GM21360 (cell line): ENCODE data around the gene ASGR1.
A peak's percentile ranks its signal among the peaks of the same experiment; 100 is the strongest.

Experiments used
- ATAC-seq: cut with Tn5 transposase; IDR thresholded peaks from one replicate; pipeline ENCODE4 v1.9.1; 2021; ENCODE audit warnings: mild to moderate bottlenecking, moderate library complexity; ENCODE audit not compliant: unreplicated experiment

ASGR1 gene, protein sequence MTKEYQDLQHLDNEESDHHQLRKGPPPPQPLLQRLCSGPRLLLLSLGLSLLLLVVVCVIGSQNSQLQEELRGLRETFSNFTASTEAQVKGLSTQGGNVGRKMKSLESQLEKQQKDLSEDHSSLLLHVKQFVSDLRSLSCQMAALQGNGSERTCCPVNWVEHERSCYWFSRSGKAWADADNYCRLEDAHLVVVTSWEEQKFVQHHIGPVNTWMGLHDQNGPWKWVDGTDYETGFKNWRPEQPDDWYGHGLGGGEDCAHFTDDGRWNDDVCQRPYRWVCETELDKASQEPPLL

DNA sequence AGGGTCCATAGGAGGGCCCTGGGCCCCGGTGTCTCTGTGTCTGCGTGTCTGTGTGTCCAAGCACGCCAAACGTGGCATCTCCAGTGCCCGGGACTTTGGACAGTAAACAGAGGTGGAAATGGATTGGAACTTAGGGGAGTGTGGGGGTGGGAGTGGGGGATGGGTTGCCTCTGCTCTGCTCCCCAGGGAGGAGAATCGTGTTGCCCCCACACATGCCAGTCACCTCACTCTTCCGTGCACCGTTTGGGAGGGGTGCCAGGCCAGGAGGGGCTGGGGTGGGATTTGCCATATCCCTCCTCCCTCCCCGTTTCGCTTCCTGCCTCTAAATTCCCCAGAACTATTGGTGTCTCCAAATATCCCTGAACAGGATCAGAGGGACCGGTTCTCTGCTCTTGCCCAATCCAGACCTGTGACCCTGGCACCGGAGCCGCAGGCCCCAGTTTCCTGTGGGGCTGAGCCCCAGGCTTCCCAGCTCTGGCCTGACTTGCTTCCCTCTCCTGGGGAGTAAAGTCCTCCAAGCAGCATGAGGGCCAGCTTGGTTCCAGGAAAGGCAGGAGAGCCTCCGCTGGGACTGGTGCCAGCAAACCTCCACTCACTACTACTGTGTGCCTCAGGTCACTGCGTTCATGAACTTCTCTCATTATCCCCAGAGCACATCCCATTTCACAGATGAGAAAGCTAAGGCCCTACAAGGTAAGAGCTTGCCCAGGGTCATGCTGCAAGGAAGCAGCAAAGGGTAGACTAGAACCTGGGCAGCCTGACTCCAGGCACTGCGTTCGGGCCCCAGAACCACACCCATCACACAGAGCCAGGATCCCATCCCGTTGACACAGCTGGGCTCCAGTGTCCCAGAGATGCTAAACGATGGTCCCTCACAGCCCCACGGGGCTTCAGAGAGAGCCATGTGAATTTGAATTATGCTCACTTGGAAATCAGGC lies at the start of gene ASGR1:
Gene ASGR1, minus strand, starts transcription at position 54 of the 938 bp plus-strand sequence. CDS start 807 bp downstream, outside the sequence.
- ATAC-seq, result no peak

DNA sequence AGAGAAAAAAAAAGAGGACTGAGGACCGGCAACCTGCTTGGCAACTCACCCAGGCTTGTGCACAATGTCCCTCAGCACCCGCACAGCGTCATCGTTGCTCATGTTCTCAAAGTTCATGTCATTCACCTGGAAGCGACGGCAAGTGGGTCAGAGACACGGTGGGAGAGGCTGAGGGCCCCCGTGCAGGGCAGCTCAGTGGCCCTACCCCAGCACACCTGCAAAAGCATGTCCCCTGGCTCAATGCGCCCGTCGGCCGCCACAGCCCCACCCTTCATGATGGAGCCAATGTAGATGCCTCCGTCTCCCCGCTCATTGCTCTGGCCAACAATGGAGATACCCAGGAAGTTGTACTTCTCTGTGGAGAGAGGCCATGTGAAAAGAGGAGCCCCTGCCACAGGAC lies 49.8 kb upstream of the ASGR1 start:
- no peak for ATAC-seq

DNA sequence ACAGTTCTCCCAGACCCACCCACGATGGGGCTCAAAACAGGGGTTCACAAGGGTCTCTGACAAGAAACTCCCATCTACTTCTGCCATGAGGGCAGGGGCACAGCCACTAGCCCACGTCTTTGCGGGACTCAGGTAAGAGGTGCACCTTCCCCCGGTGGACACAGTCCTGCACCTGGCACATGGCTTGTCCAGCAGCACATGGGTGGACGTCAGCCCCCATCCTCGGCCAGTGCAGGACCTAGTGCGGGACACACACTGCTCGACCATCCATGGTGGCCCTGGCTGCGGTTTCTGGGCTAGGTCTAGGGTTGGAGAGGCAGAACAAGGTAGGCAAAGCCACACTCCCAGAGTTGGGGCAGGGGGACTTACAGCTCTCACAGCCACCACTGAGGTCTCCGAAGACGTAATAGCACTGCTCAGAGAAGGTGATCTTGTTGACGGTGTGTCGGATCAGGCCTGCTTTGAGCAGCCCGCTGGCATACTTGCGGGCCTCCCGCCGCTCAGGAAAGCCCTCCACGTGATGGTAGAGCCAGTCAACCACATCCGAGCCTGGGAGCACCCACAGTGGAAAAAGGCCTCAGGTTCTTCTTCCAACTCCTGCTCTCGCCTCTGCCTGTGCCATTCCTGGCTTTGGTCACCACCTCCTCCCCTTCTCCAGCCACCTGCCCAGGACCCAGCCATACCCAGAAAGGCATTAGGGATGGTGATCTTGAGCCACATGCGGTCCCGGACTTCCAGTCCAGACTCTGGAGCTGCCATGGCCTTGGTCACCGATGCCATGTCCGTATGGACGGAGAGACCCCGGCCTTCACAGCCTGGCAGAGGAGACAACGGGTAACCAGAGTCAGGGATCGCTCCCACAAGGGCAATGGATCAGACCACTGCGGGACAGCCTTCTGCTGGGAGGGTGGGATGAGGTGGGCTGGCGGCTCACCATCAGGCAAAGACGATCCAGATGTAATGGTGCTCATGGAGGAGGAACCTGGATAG lies 47.8 kb upstream of the ASGR1 start:
- ATAC-seq, result no peak

DNA sequence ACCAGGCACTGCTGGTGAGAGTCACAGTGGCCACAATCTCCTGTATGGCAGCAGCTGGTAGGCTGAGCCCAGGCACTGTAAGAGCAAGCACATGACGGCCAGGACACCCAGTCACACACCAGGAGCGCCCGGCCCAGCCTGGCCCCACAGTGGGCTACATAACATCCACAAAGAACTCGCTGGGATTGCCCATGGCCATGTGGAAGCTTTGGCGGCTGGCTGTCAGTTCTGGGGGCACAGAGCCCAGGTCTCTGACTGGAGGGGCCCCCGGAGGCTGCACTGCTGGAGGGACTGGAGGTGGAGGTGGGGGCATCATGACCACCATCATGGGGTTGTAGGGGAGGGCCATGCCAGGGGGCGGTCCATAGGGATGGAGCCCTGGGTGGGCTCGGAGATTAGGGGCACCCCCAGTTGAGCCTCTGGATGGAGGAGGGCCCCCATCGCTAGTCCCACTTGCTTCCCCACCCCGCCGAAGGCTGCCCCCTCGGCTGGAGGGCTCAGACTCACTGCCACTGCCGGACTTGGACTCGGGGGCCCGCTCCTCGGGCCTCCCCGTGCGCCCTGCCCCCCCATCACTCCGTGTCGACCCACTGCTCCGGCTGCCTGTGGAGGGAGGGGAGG lies 46.7 kb upstream of the ASGR1 start:
- ATAC-seq, result no peak

DNA sequence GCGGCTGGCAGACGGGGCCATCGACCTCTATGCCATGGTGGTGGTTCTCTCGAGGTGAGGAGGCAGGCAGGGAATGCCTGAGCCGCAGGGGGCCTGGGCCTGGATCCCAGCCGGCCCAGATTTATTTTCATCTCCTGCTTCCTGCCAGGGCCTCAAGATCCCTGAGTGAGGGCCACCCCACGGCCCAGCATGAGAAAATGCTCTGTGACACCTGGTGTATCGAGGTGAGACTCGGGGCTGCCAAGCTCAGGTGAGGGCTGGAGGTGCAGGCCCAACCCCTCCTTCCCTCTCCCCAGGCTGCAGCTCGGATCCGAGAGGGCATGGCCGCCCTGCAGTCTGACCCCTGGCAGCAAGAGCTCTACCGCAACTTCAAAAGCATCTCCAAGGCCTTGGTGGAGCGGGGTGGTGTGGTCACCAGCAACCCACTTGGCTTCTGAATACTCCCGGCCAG lies 45.5 kb upstream of the ASGR1 start:
- no peak for ATAC-seq

DNA sequence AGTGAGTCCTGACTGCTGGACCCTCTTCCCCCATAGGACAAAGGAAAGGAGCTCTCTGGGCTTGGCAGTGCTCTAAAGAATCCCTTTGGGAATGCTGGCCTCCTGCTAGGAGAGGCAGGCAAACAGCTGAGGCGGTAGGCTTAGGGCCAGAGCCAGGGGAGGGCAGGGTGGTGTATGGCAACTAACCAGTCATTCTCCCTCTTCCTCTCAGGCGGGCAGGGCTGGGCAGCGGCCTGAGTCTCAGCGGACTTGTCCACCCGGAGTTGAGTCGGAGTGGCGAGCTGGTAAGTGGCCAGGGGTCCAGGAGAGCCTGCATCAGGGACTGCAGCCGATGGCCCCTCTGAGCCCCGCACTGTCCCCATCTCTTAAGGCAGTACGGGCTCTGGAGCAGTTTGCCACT lies 44.9 kb upstream of the ASGR1 start:
- ATAC-seq, result no peak

DNA sequence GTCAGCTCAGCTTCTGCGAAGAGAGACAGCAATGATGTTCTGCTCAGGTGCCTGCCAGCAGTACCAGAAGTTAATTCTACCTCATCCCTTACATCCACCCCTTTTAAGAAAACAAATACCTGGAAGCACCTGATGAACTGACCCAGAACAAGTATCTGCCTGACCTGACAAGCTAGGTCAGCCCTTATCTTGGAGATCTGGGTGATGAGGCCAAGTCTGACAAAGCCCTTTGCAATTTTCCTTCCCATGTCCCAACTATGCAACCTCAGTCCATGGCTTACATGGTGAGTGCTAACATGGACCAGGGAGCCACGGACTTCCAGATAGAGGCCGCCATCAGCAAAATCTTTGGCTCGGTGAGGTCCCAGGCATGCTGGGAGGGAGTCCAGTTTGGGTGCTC lies 44.2 kb upstream of the ASGR1 start:
- no peak for ATAC-seq

DNA sequence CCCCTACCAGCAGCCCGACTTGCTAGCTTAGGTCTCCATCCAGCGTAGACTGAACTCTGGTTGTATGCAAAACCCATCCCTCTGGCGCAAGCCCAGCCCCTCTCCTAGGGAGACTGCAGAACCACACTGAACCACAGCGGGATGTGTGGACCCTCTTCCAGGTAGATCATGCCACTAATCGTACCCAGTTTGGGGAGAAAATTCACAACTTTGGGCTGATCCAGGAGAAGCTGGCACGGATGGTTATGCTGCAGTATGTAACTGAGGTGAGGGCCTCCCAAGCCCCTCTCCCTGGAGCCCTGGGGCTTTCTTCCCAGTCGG lies 43.8 kb upstream of the ASGR1 start:
- no peak for ATAC-seq

DNA sequence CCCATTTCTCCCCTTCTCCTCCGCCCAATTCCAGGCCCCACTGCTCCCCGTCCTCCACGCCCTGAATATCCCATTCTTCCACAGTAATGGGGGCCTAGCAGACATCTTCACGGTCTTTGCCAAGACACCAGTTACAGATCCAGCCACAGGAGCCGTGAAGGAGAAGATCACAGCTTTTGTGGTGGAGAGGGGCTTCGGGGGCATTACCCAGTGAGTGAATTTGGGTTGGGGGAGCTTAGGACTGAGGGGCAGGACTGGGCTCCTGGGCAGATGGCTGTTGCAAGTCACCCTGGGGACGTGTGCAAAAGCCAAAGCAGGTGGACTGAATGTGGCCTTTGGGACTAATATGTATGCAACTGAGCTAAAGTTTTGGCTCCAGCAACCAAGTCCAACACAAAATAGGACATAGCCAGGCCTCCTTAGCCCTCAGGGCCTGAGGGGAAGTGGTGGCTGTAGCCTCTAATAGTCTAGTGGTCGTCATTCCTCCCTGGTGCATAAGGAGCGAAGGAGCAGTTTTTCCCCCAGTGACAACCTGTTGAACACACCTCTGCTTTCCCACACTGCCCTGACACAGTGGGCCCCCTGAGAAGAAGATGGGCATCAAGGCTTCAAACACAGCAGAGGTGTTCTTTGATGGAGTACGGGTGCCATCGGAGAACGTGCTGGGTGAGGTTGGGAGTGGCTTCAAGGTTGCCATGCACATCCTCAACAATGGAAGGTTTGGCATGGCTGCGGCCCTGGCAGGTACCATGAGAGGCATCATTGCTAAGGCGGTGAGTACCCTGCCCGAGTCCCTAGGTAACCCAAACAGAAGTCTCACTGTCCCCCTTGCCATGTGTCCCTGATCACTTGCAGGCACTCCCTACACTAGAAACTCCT lies 43.2 kb upstream of the ASGR1 start:
- ATAC-seq, result no peak

DNA sequence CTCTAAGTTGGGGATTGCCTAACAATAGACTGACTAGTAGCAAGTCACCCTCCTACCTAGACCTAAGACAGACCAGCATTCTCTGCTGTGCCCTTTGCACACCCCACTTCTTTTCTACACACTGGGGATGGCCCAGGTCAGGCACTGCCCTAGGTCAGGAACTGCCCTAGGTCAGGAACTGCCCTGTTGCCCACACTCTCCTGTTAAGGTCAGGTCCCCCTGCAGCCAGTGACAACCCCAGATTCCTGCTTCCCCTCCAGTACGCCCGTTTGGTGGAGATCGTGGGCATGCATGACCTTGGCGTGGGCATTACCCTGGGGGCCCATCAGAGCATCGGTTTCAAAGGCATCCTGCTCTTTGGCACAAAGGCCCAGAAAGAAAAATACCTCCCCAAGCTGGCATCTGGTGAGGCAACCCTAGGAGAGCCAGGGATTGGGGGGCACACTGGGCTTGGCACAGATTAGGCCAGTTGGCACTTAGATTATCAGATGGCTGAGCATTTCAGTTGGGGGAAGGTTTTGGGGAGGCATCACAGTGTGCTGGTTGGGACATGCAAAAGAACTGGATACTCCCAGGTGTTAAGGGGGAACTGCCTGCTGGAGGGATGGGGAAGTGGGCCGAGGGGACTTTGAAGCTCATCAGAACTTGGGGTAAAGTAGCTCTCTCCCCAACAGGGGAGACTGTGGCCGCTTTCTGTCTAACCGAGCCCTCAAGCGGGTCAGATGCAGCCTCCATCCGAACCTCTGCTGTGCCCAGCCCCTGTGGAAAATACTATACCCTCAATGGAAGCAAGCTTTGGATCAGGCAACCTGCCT lies 42.3 kb upstream of the ASGR1 start:
- ATAC-seq, result no peak

DNA sequence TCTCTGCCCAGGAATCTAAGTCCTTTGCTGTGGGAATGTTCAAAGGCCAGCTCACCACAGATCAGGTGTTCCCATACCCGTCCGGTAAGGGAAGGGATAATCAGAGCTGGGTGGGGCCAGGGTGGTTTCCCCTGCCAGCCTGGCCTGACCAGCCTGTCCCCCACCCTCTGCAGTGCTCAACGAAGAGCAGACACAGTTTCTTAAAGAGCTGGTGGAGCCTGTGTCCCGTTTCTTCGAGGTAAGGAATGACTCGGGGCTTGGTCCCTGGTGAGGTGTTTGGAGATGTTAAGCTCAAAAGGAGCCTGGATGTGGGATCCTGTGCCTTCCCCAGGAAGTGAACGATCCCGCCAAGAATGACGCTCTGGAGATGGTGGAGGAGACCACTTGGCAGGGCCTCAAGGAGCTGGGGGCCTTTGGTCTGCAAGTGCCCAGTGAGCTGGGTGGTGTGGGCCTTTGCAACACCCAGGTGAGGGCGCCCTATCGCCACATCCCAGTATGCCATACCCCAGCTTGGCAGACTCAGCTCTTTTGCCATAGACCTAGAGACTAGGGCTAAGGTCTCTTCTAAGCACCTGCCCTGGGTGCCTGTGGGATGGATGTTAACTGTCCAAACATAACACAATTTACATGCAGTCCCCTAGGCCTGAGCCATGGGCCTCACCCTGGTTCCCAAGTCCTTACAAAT lies 41.6 kb upstream of the ASGR1 start:
- no peak for ATAC-seq

DNA sequence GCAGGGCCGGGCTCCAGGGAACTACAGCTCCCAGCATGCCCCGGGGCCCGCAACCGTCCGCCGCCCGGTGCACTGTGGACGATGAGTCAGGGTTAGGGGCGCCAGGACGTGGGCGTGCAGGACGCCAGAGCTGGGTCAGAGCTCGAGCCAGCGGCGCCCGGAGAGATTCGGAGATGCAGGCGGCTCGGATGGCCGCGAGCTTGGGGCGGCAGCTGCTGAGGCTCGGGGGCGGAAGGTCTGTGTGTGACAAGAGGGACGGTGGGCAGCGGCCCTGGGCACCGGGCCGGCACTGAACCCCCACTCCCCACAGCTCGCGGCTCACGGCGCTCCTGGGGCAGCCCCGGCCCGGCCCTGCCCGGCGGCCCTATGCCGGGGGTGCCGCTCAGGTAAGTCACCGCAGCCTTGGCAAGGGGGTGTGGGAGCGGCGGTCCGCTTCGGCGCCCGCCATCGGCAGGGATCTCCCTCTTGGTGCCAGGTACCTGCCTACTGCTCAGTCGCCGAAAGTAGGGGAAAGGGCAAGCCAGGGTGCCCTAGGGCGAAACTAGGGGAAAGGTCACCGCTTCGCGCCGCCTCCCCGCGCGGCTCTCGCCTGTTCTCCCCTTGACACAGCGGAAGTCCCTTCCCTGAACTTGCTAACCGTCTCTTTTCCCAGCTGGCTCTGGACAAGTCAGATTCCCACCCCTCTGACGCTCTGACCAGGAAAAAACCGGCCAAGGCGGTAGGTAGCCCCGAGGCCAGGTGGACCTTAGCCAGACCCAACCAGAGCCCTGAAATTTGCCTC lies 40.8 kb upstream of the ASGR1 start, which contains the start of the genes ACADVL and DLG4:
Gene ACADVL, plus strand, starts transcription at position 127 of the 781 bp plus-strand sequence. Its CDS starts 47 bp downstream, at position 174.
Gene DLG4, minus strand, starts transcription at position 25 of the 781 bp plus-strand sequence.
- peak; percentile 48 for ATAC-seq

DNA sequence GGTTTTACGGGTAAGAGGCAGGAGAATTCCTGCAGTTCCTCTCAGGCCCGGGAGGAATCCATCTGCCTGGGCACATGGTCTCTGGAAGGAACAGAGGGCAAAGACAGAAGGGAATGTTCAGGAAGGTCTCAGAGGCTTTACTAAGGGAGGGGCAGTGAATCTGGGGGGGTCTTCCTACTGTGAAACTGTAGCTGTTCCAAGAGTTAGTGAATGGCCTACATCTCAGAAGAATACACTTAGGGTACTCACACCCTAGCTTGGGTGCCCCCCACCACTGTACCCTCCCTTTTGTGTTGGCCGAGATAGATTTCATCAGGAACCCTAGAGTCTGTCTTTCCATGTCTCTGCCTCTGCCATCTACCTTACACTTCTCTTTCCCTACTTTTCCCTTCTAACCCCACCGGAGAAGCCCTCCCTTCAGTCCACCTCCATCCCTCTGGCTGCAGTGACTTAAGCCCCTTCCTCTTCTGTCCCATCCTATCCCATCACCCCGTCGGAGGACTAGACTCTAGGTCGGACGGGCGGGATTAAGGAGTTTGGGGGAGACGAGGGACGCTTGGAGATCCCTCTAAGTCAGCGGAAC lies 40.1 kb upstream of the ASGR1 start:
- no peak for ATAC-seq

DNA sequence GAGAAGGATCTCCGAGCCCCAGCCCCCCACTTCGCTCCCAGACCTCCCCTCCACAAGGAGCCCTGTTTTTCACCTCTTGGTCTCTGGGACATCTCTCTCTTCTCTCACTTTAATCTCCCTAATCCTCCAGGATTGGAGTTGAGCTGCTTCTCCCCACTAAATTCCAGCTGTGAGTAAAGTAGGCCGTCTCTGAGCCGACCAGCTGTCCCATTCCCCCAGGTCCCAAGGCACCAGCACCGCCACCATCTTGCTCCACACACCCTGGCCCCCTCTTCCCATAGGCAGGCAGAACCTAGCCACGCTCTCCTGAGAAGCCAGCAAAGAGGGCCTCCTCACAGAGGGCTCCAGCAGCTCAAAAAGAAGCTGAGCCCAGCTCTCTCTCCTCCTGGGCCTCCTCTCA lies 39.6 kb upstream of the ASGR1 start:
- ATAC-seq, result no peak

DNA sequence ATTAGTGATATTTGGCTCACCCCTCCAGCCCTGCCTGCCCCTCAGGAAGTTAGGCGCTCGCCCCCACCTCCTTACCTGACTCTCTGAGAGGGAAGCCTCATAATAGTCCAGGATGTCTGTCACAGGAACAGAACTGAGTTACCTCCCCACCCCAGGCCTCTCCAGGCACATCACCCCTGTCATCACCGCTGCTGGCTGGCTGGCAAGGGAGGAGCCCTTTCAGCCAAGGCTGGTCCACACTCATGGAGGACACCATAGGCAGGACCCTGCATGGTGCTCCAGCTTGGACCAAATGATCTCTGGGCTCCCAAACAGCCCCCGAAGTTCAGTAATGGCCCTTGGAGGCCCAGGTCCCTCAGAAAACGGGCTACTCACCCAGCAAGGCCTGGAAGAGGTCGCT lies 39.0 kb upstream of the ASGR1 start:
- no peak for ATAC-seq

DNA sequence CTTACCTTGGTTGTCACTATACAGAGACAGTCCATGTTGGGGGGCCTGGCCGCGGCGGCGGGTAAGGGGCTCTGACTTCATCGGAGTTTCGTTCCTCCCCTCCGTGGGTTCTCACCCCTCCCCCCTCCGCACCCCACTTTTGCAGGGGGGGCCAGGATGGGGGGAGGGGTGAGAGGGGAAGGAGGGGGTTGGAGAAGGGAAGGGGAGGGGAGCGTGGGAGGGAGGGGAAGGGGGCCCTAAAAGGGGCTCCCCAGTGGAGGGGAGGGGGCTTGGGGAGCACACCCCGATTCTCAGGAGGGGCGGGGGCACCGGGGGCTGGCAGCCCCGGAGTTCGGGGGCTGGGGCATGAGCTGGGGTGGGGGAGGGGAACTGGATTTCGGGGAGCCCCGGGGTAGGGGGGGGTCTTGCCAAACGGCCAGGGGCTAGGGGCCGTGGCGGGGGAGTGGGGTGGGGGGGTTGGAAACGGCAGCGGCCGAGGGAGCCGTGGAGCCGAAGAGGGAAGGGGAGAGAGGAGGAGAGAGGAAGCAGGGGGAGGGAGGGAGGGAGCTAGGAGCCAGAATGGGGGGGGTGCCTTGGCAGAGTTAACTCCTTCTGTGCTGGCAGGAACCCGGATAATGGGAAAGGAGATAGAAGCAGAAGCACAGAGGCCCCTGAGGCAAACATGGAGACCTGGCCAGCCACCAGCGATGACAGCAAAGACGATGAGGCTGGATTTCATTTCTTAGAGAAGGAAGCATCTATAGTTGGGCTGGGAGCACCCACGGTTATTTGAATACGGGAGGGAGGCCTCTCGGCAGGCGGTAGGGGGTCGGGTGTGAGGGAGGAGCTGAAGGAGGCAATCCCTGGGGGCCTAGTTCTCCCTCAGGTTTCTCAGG lies 38.2 kb upstream of the ASGR1 start:
- no peak for ATAC-seq
